ENCODE results near the gene JAZF1. TPM values are rescaled to one million over a fixed set of nuclear protein-coding genes. Genes with fewer than 3 reads are reported as not detected.

The JAZF1 gene
- total and polyA plus RNA-seq, 8 donors: 0.58 to 16.7 (median 7.2) TPM

GRCh38 chr7:27871086-27871485 is 309.5 kb downstream of the JAZF1 start:
- no peaks in the 10 kb centered on the region for H3K27me3 ChIP-seq
- intact Hi-C loops (cut with DNase I; ENCODE audit: low total_unique reads): no loop called here

GRCh38 chr7:27870595-27870994 is 310.0 kb downstream of the JAZF1 start:
- DNase-seq: no peak
- intact Hi-C loops (cut with DNase I; ENCODE audit: low total_unique reads): no loop called here

More at GRCh38 chr7:27871086-27871485, 309.5 kb downstream of the JAZF1 start:
- Histone ChIP-seq H3K27ac (no peak overlapping the region), H3K4me1 (peaks cover 7 to 38% (median 23%) of the 10 kb centered on the region in 4 donors), H3K4me3 (no peak overlapping the region), H3K36me3 (peaks cover 0 to 4% (median 0%) of the 10 kb centered on the region in 4 donors), H3K9me3 (no peaks in the 10 kb centered on the region)
- DNase-seq: no peak
- TF ChIP-seq POLR2A (IDR thresholded peaks at IDR 0.05) (no peak), EP300 (IDR thresholded peaks at IDR 0.05) (no peak), POLR2AphosphoS5 (IDR thresholded peaks at IDR 0.05) (no peak), CTCF (IDR thresholded peaks at IDR 0.05) (no peak)
- 89 to 92% (median 90%) methylated on average over 3 of the region's 3 CpGs for WGBS, 5 donors

GRCh38 chr7:27869056-27869455 is 311.5 kb downstream of the JAZF1 start:
- Histone ChIP-seq H3K36me3 (peaks cover 0 to 4% (median 0%) of the 10 kb centered on the region in 4 donors), H3K4me1 (peaks cover 1 to 23% (median 10%) of the 10 kb centered on the region in 4 donors), H3K27ac (no peak overlapping the region), H3K27me3 (no peaks in the 10 kb centered on the region), H3K9me3 (no peaks in the 10 kb centered on the region), H3K4me3 (no peak overlapping the region)
- TF ChIP-seq CTCF (IDR thresholded peaks at IDR 0.05): no peak
- TF ChIP-seq POLR2A (IDR thresholded peaks at IDR 0.05): no peak
- no peak for TF ChIP-seq POLR2AphosphoS5 (IDR thresholded peaks at IDR 0.05)
- TF ChIP-seq EP300 (IDR thresholded peaks at IDR 0.05): no peak
- no peak for DNase-seq
- intact Hi-C loops (cut with DNase I; ENCODE audit: low total_unique reads): no loop called here
- WGBS, 5 donors: 90 to 95% (median 94%) methylated on average over 7 of the region's 7 CpGs

More at GRCh38 chr7:27870595-27870994, 310.0 kb downstream of the JAZF1 start:
- H3K9me3 ChIP-seq: no peaks in the 10 kb centered on the region
- H3K4me3 ChIP-seq: no peak overlapping the region
- peaks cover 0 to 4% (median 0%) of the 10 kb centered on the region in 4 donors for H3K36me3 ChIP-seq
- no peaks in the 10 kb centered on the region for H3K27me3 ChIP-seq
- peaks cover 7 to 35% (median 20%) of the 10 kb centered on the region in 4 donors for H3K4me1 ChIP-seq
- no peak for TF ChIP-seq EP300 (IDR thresholded peaks at IDR 0.05)
- no peak for TF ChIP-seq CTCF (IDR thresholded peaks at IDR 0.05)
- no peak for TF ChIP-seq POLR2AphosphoS5 (IDR thresholded peaks at IDR 0.05)
- TF ChIP-seq POLR2A (IDR thresholded peaks at IDR 0.05): no peak
- H3K27ac ChIP-seq: no peak overlapping the region
- 90 to 95% (median 93%) methylated on average over 5 of the region's 5 CpGs for WGBS, 5 donors

- H3K27me3 ChIP-seq: no peaks in the 10 kb centered on the region
- H3K4me1 ChIP-seq: peaks cover 0 to 14% (median 3%) of the 10 kb centered on the region in 4 donors
- no peak for DNase-seq
- H3K36me3 ChIP-seq: peaks cover 0 to 7% (median 2%) of the 10 kb centered on the region in 4 donors
- WGBS, 5 donors: 94 to 97% (median 95%) methylated on average over 14 to 15 of the region's 15 CpGs
- H3K9me3 ChIP-seq: no peaks in the 10 kb centered on the region
- H3K4me3 ChIP-seq: no peak overlapping the region
- intact Hi-C loops (cut with DNase I; ENCODE audit: low total_unique reads): no loop called here
- H3K27ac ChIP-seq: no peak overlapping the region
- TF ChIP-seq EP300 (IDR thresholded peaks at IDR 0.05): no peak
Observed at GRCh38 chr7:27868131-27868550, 312.5 kb downstream of the JAZF1 start.
